Mesendoderm (in vitro differentiated cells): ENCODE data around the gene PPP2R3A.
"Not testable (repeated sequence)": the region's sequence is repeated elsewhere in the genome, so short reads cannot be mapped to it uniquely, and the experiment has no call there.

Source experiments
- DNase-seq: peaks from one replicate; pipeline ENCODE4 v3.0.0; 2013
- H2AK5ac ChIP-seq: 2 replicates; pipeline ENCODE4 v1.6.1; 2013; ENCODE audit warnings: low read length, inconsistent platforms
- H2BK120ac ChIP-seq: 2 replicates; pipeline ENCODE4 v1.6.1; 2013; ENCODE audit warnings: low read depth, mild to moderate bottlenecking, low read length, moderate library complexity, mixed read lengths
- H2BK15ac ChIP-seq: replicated peaks from 2 replicates; pipeline ENCODE4 v1.6.1; 2013; ENCODE audit warnings: low read depth, mild to moderate bottlenecking, moderate library complexity
- H2BK5ac ChIP-seq: 2 replicates; pipeline ENCODE4 v1.6.1; 2013; ENCODE audit warnings: low read length, inconsistent platforms
- H3K18ac ChIP-seq: 2 replicates; pipeline ENCODE4 v1.6.1; 2013; ENCODE audit warnings: mild to moderate bottlenecking, low read length, mixed read lengths
- H3K23ac ChIP-seq: one replicate; pipeline ENCODE4 v1.6.1; 2013; ENCODE audit warnings: low read length
- H3K27ac ChIP-seq: 2 replicates; pipeline ENCODE4 v1.5.1; 2013; ENCODE audit warnings: low read depth, mild to moderate bottlenecking, inconsistent platforms, low read length, moderate library complexity
- H3K27me3 ChIP-seq: 2 replicates; pipeline ENCODE4 v1.6.1; 2013; ENCODE audit warnings: low read length, control low read depth, mild to moderate bottlenecking, inconsistent platforms; ENCODE audit not compliant: insufficient read depth, poor library complexity
- H3K36me3 ChIP-seq: 2 replicates; pipeline ENCODE4 v1.6.1; 2013; ENCODE audit warnings: low read length, inconsistent platforms; ENCODE audit not compliant: control insufficient read depth, insufficient read depth
- H3K4ac ChIP-seq: one replicate; pipeline ENCODE4 v1.6.1; 2013; ENCODE audit warnings: low read depth, mild to moderate bottlenecking, low read length, moderate library complexity
- H3K4me1 ChIP-seq: 2 replicates; pipeline ENCODE4 v1.6.1; 2013; ENCODE audit warnings: low read depth, low read length, inconsistent platforms; ENCODE audit not compliant: control insufficient read depth
- H3K4me2 ChIP-seq: 2 replicates; pipeline ENCODE4 v1.6.1; 2013; ENCODE audit warnings: low read length
- H3K4me3 ChIP-seq: 2 replicates; pipeline ENCODE4 v1.5.1; 2013; ENCODE audit warnings: mild to moderate bottlenecking, low read length
- H3K56ac ChIP-seq: one replicate; pipeline ENCODE4 v1.6.1; 2013; ENCODE audit warnings: low read length
- H3K79me1 ChIP-seq: 2 replicates; pipeline ENCODE4 v1.6.1; 2013; ENCODE audit warnings: low read length, inconsistent platforms
- H3K79me2 ChIP-seq: 2 replicates; pipeline ENCODE4 v1.6.1; 2013; ENCODE audit warnings: mild to moderate bottlenecking, low read length; ENCODE audit not compliant: control insufficient read depth, insufficient read depth
- H3K9ac ChIP-seq: 2 replicates; pipeline ENCODE4 v1.6.1; 2013; ENCODE audit warnings: low read length, inconsistent platforms
- H4K5ac ChIP-seq: one replicate; pipeline ENCODE4 v1.6.1; 2013; ENCODE audit warnings: low read length
- H4K8ac ChIP-seq: one replicate; pipeline ENCODE4 v1.6.1; 2013; ENCODE audit warnings: low read depth, mild to moderate bottlenecking, control low read depth, low read length, moderate library complexity
- WGBS: extraction: QIAGEN DNeasy Blood & Tissue Kit; methylation state at CpG from one replicate; pipeline ENCODE4 v1.1.7; 2013; ENCODE audit warnings: low lambda C conversion rate, missing lambda C conversion rate; ENCODE audit not compliant: insufficient coverage; ENCODE audit errors: extremely low coverage; 5-methylcytosine and 5-hydroxymethylcytosine counted together

The PPP2R3A gene

DNA sequence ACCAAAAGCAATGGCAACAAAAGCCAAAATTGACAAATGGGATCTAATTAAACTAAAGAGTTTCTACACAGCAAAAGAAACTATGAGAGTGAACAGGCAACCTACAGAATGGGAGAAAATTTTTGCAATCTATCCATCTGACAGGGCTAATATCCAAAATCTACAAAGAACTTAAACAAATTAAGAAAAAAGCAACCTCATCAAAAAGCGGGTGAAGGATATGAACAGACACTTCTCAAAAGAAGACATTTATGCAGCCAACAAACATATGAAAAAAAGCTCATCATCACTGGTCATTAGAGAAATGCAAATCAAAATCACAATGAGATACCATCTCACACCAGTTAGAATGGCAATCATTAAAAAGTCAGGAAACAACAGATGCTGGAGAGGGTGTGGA is 153.8 kb downstream of the PPP2R3A start:
- H3K79me1 ChIP-seq, H2AK5ac ChIP-seq, H3K27ac ChIP-seq, H4K5ac ChIP-seq, H3K79me2 ChIP-seq, H3K4me1 ChIP-seq, H3K23ac ChIP-seq, H2BK120ac ChIP-seq, H4K8ac ChIP-seq, H3K27me3 ChIP-seq, DNase-seq, H3K4me3 ChIP-seq, H2BK5ac ChIP-seq, H3K9ac ChIP-seq, H3K36me3 ChIP-seq, H3K4ac ChIP-seq, H3K56ac ChIP-seq, H2BK15ac ChIP-seq, H3K18ac ChIP-seq, H3K4me2 ChIP-seq: not testable (repeated sequence)
- no CpG with 5 or more reads among the region's 1 CpG for WGBS

DNA sequence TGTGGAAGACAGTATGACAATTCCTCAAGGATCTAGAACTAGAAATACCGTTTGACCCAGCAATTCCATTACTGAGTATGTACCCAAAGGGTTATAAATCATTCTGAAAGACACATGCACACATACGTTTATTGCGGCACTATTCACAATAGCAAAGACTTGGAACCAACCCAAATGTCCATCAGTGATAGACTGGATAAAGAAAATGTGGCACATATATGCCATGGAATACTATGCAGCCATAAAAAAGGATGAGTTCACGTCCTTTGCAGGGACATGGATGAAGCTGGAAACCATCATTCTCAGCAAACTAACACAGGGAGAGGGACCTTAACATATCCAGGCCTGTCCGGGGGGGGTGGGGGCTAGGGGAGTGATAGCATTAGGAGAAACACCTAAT is 154.3 kb downstream of the PPP2R3A start:
- not testable (repeated sequence) for H3K27me3 ChIP-seq, H3K23ac ChIP-seq, H3K4me1 ChIP-seq, H2AK5ac ChIP-seq, H3K4me2 ChIP-seq, H3K9ac ChIP-seq, H3K18ac ChIP-seq, H3K4ac ChIP-seq, H2BK15ac ChIP-seq, DNase-seq, H4K8ac ChIP-seq, H4K5ac ChIP-seq, H3K56ac ChIP-seq, H3K36me3 ChIP-seq, H3K79me2 ChIP-seq, H3K79me1 ChIP-seq, H2BK5ac ChIP-seq, H3K27ac ChIP-seq, H3K4me3 ChIP-seq, H2BK120ac ChIP-seq
- WGBS = no CpG with 5 or more reads among the region's 5 CpGs

DNA sequence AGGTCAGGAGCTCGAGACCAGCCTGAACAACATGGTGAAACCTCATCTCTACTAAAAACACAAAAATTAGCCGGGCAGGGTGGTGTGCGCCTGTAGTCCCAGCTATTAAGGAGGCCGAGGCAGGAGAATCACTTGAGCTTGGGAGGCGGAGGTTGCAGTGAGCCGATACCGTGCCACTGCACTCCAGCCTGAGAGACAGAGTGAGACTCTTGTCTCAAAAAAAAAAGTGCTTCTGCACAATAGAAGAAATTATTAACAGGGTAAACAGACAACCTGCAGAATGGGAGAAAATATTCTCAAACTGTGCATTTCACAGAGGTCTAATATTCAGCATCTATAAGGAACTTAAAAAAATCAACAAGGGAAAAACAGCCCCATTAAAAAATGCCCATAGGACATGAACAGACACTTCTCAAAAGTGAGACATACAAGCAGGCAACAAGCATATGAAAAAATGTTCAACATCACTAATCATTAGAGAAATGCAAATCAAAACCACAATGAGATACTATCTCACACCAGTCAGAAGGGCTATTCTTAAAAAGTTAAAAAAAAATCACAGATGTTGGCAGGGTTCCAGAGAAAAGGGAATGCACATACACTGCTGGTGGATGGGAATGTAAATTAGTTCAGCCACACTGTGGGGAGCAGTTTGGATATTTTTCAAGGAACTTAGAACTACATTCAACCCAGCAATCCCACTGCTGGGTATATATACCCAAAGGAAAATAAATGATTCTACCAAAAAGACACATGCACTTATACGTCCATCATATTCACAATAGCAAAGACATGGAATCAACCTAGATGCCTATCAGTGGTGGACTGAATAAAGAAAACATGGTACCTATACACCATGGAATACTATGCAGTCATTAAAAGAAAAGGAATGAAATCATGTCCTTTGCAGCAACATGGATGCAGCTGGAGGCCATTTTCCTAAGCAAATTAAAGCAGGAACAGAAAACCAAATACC is 155.1 kb downstream of the PPP2R3A start:
- no peak overlapping the region for H2BK5ac ChIP-seq

DNA sequence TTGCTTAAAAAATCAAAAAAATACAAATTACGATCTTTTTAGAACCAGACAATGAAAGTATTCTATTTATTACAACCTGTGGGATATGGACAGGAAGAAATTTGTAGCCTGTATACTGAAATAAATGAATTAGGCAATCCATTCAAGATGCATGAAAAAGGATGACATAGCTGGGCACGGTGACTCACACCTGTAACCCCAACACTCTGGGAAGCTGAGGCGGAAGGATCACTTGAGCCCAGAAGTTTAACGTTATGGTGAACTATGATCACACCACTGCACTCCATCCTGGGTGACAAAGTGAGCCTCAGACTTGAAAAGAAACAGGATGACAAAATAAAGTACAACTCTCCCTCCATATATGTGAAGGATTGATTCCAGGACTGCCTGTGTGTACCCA is 156.5 kb downstream of the PPP2R3A start:
- no peaks in the 10 kb centered on the region for H3K79me2 ChIP-seq
- H3K27ac ChIP-seq = no peak overlapping the region
- H3K4ac ChIP-seq = no peak overlapping the region
- H3K56ac ChIP-seq = no peak overlapping the region
- no peak overlapping the region for H4K5ac ChIP-seq
- DNase-seq = no peak
- no peaks in the 10 kb centered on the region for H3K4me1 ChIP-seq
- no CpG with 5 or more reads among the region's 4 CpGs for WGBS
- no peak overlapping the region for H3K23ac ChIP-seq
- H2BK5ac ChIP-seq = no peak overlapping the region
- H2AK5ac ChIP-seq = no peak overlapping the region
- H3K18ac ChIP-seq = no peak overlapping the region
- no peaks in the 10 kb centered on the region for H3K79me1 ChIP-seq
- H3K9ac ChIP-seq = no peak overlapping the region
- no peak overlapping the region for H4K8ac ChIP-seq
- H2BK15ac ChIP-seq = no peak overlapping the region
- no peak overlapping the region for H3K4me3 ChIP-seq
- no peaks in the 10 kb centered on the region for H3K36me3 ChIP-seq
- no peak overlapping the region for H3K4me2 ChIP-seq
- no peak overlapping the region for H2BK120ac ChIP-seq
- no peaks in the 10 kb centered on the region for H3K27me3 ChIP-seq

More for the DNA sequence above, 155.1 kb downstream of the PPP2R3A start:
- no peaks in the 10 kb centered on the region for H3K36me3 ChIP-seq
- H3K27ac ChIP-seq = no peak overlapping the region
- H3K4me3 ChIP-seq = no peak overlapping the region
- no peak overlapping the region for H3K18ac ChIP-seq
- no peak overlapping the region for H2BK15ac ChIP-seq
- no peaks in the 10 kb centered on the region for H3K4me1 ChIP-seq
- H3K23ac ChIP-seq = no peak overlapping the region
- H3K79me1 ChIP-seq = no peaks in the 10 kb centered on the region
- no peak overlapping the region for H4K8ac ChIP-seq
- no CpG with 5 or more reads among the region's 8 CpGs for WGBS
- no peak overlapping the region for H3K56ac ChIP-seq
- H2BK120ac ChIP-seq = no peak overlapping the region
- no peaks in the 10 kb centered on the region for H3K27me3 ChIP-seq
- H3K4ac ChIP-seq = no peak overlapping the region
- no peak overlapping the region for H4K5ac ChIP-seq
- no peak overlapping the region for H3K9ac ChIP-seq
- H2AK5ac ChIP-seq = no peak overlapping the region
- H3K4me2 ChIP-seq = no peak overlapping the region
- DNase-seq = no peak
- H3K79me2 ChIP-seq = no peaks in the 10 kb centered on the region

DNA sequence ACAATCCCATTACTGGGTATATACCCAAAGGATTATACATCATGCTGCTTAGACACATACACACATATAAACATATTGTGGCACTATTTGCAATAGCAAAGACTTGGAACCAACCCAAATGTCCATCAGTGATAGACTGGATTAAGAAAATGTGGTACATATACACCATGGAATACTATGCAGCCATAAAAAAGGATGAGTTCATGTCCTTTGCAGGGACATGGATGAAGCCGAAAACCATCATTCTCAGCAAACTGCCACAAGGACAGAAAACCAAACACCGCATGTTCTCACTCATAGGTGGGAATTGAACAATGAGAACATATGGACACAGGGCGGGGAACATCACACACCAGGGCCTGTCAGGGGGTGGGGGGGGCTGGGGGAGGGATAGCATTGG is 166.1 kb downstream of the PPP2R3A start:
- not testable (repeated sequence) for H2BK120ac ChIP-seq, H3K18ac ChIP-seq, H3K27ac ChIP-seq, H4K8ac ChIP-seq, H3K79me1 ChIP-seq, H3K4me1 ChIP-seq, H2BK15ac ChIP-seq, H3K9ac ChIP-seq, H2BK5ac ChIP-seq, H4K5ac ChIP-seq, H3K79me2 ChIP-seq, H3K4ac ChIP-seq, H3K27me3 ChIP-seq, H3K36me3 ChIP-seq, DNase-seq, H2AK5ac ChIP-seq, H3K56ac ChIP-seq, H3K4me3 ChIP-seq, H3K4me2 ChIP-seq, H3K23ac ChIP-seq
- no CpG with 5 or more reads among the region's 3 CpGs for WGBS
